ENCODE measurements around the gene MUTYH. TPM values are rescaled to one million over a fixed set of nuclear protein-coding genes. Genes with fewer than 3 reads are reported as not detected.

The MUTYH gene
- total RNA-seq, 3 donors from 2014 or later (not counting 1 experiment from before 2014, with no cell fraction given), result 44.0 to 55.6 (median 51.5) TPM

DNA sequence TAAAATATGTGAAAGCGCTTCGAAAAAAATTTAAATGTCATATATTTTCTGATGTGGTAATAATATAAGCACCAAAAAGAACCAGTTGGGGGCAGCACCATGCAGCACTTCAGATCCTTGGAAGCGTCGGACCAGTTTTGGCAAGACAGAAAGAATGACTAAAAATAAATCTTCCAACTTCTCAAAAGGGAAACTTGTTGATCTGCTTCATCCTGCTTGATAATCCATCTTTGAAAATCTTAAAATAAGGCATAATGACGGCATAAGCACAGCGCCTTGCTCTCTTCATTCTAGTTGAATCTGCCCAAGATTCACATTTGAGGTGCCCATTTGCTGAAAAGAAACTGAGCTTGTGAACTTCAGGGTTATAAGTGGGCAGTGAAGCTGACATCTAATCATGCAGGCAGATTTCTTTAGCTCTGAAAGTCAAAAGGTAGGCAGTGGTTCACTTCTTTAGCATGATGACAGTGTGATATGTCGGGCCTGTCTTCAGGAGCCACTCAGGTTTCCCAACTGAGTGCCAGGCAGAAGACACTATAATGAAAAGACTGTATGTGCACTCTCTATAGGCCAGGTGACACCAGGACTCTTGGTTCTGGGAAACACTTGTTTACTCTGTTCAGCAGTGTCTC is 19.8 kb upstream of the MUTYH start:
- DNase-seq, result peak; percentile 35 to 74
- 34% methylated on average over 7 of the region's 7 CpGs for WGBS (ENCODE audit: insufficient coverage)
- ATAC-seq, result peak; percentile 52 to 71 (median 55)
- Mint-ChIP-seq H3K27me3 (ENCODE audit: low read depth in 2 of 2) (no peaks in the 10 kb centered on the region), H3K27ac (no peak overlapping the region), H3K36me3 (no peaks in the 10 kb centered on the region), H3K4me1 (peaks cover 0 to 4% of the 10 kb centered on the region in 2 donors), H3K9me3 (no peaks in the 10 kb centered on the region), H3K4me3 (no peak overlapping the region)
- TF ChIP-seq, protein P1, sequence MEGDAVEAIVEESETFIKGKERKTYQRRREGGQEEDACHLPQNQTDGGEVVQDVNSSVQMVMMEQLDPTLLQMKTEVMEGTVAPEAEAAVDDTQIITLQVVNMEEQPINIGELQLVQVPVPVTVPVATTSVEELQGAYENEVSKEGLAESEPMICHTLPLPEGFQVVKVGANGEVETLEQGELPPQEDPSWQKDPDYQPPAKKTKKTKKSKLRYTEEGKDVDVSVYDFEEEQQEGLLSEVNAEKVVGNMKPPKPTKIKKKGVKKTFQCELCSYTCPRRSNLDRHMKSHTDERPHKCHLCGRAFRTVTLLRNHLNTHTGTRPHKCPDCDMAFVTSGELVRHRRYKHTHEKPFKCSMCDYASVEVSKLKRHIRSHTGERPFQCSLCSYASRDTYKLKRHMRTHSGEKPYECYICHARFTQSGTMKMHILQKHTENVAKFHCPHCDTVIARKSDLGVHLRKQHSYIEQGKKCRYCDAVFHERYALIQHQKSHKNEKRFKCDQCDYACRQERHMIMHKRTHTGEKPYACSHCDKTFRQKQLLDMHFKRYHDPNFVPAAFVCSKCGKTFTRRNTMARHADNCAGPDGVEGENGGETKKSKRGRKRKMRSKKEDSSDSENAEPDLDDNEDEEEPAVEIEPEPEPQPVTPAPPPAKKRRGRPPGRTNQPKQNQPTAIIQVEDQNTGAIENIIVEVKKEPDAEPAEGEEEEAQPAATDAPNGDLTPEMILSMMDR (IDR thresholded peaks at IDR 0.05), result peak; percentile 64
- Histone ChIP-seq H3K27ac (ENCODE audit: low read length) (no peak overlapping the region), H3K27me3 (ENCODE audit: control insufficient read depth, insufficient read depth, low read length) (no peaks in the 10 kb centered on the region), H3K36me3 (ENCODE audit: control insufficient read depth, insufficient read depth, low read length) (no peaks in the 10 kb centered on the region), H3K4me1 (ENCODE audit: control insufficient read depth, insufficient read depth, low read length) (no peaks in the 10 kb centered on the region), H3K9me3 (ENCODE audit: control insufficient read depth, insufficient read depth, low read length) (no peaks in the 10 kb centered on the region), H3K4me3 (ENCODE audit: low read length) (no peak overlapping the region)
- intact Hi-C loops (cut with micrococcal nuclease), result loop anchor here (1.0 kb wide), 2 partner anchors 131 to 210 kb away; partner anchors contain the start of gene TESK2

DNA sequence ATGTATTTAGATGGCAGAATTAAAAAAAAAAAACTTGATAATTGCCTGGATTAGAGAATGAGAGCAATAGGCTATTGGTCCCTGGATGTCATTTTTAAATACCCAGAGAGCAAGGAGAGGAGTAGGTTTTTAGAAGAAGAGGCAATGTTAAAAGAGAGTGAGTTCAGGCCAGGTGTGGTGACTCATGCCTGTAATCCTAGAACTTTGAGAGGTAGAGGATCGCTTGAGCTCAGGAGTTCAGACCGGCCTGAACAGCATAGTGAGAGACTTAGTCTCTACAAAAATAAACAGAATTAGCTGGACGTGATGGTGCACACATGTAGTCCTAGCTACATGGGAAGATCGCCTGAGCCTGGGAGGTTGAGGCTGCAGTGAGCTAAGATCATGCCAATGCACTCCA is 15.9 kb upstream of the MUTYH start:
- Histone ChIP-seq H3K27ac (ENCODE audit: low read length) (no peak overlapping the region), H3K27me3 (ENCODE audit: control insufficient read depth, insufficient read depth, low read length) (no peaks in the 10 kb centered on the region), H3K4me1 (ENCODE audit: control insufficient read depth, insufficient read depth, low read length) (no peaks in the 10 kb centered on the region), H3K4me3 (ENCODE audit: low read length) (no peak overlapping the region), H3K9me3 (ENCODE audit: control insufficient read depth, insufficient read depth, low read length) (no peaks in the 10 kb centered on the region), H3K36me3 (ENCODE audit: control insufficient read depth, insufficient read depth, low read length) (no peaks in the 10 kb centered on the region)
- TF ChIP-seq, protein P1 (IDR thresholded peaks at IDR 0.05), result no peak
- no peak for DNase-seq
- Mint-ChIP-seq H3K9me3 (no peaks in the 10 kb centered on the region), H3K27ac (no peak overlapping the region), H3K4me1 (peaks cover 0 to 4% of the 10 kb centered on the region in 2 donors), H3K36me3 (no peaks in the 10 kb centered on the region), H3K4me3 (no peak overlapping the region), H3K27me3 (ENCODE audit: low read depth in 2 of 2) (no peaks in the 10 kb centered on the region)
- 97% methylated on average over 4 of the region's 4 CpGs for WGBS (ENCODE audit: insufficient coverage)
- intact Hi-C loops (cut with micrococcal nuclease), result no loop called here
- no peak for ATAC-seq

DNA sequence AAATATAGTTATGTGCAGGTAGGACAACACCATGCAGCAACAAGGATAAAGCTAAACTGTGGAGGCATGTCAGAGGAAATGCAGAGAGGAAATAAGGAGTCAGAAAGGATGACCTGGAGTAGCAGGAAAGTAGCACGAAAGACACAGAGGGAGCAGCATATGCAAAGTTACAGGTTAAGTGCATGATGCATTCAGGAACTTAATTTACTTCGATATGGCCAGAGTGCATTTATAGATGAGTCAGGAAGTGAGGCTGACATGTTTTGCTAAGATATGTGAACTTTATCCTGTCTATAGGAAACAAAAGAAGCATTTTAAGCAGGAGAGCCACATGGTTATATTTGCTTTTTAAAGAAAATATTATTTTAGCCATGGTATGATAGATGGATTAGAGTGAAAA is 15.4 kb upstream of the MUTYH start:
- no peaks in the 10 kb centered on the region for H3K4me1 ChIP-seq (ENCODE audit: control insufficient read depth, insufficient read depth, low read length)
- H3K4me3 ChIP-seq (ENCODE audit: low read length), result no peak overlapping the region
- H3K27me3 ChIP-seq (ENCODE audit: control insufficient read depth, insufficient read depth, low read length), result no peaks in the 10 kb centered on the region
- no peaks in the 10 kb centered on the region for H3K36me3 ChIP-seq (ENCODE audit: control insufficient read depth, insufficient read depth, low read length)
- intact Hi-C loops (cut with micrococcal nuclease), result no loop called here
- ATAC-seq (no peak), DNase-seq (no peak)
- Mint-ChIP-seq H3K27me3 (ENCODE audit: low read depth in 2 of 2) (no peaks in the 10 kb centered on the region), H3K9me3 (no peaks in the 10 kb centered on the region), H3K4me3 (no peak overlapping the region), H3K4me1 (peaks cover 0 to 4% of the 10 kb centered on the region in 2 donors), H3K27ac (no peak overlapping the region), H3K36me3 (no peaks in the 10 kb centered on the region)
- 26% methylated on average over 2 of the region's 2 CpGs for WGBS (ENCODE audit: insufficient coverage)
- no peaks in the 10 kb centered on the region for H3K9me3 ChIP-seq (ENCODE audit: control insufficient read depth, insufficient read depth, low read length)
- no peak overlapping the region for H3K27ac ChIP-seq (ENCODE audit: low read length)
- TF ChIP-seq, protein P1 (IDR thresholded peaks at IDR 0.05), result no peak

DNA sequence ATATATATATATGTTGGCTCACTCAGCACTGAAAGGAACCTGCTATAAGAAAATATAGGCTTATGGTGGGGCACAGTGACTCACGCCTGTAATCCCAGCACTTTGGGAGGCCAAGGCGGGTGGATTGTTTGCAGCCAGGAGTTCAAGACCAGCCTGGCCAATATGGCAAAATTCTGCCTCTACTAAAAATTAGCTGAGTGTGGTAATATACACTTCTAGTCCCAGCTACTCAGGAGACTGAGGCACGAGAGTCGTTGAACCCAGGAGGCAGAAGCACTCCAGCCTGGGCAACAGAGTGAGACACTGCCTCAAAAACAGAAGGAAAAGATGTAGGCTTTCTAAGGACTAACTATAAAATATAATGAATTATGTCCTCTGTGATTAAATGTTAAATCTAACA is 14.6 kb upstream of the MUTYH start:
- no peaks in the 10 kb centered on the region for H3K36me3 ChIP-seq (ENCODE audit: control insufficient read depth, insufficient read depth, low read length)
- no peak overlapping the region for H3K27ac ChIP-seq (ENCODE audit: low read length)
- TF ChIP-seq, protein P1 (IDR thresholded peaks at IDR 0.05), result no peak
- ATAC-seq (no peak), DNase-seq (no peak)
- no peaks in the 10 kb centered on the region for H3K9me3 ChIP-seq (ENCODE audit: control insufficient read depth, insufficient read depth, low read length)
- 98% methylated on average over 4 of the region's 4 CpGs for WGBS (ENCODE audit: insufficient coverage)
- Mint-ChIP-seq H3K4me1 (peaks cover 0 to 1% of the 10 kb centered on the region in 2 donors), H3K27ac (no peak overlapping the region), H3K27me3 (ENCODE audit: low read depth in 2 of 2) (no peaks in the 10 kb centered on the region), H3K9me3 (no peaks in the 10 kb centered on the region), H3K4me3 (no peak overlapping the region), H3K36me3 (no peaks in the 10 kb centered on the region)
- H3K4me3 ChIP-seq (ENCODE audit: low read length), result no peak overlapping the region
- H3K4me1 ChIP-seq (ENCODE audit: control insufficient read depth, insufficient read depth, low read length), result no peaks in the 10 kb centered on the region
- intact Hi-C loops (cut with micrococcal nuclease), result no loop called here
- H3K27me3 ChIP-seq (ENCODE audit: control insufficient read depth, insufficient read depth, low read length), result no peaks in the 10 kb centered on the region

All from natural killer cell (primary cell).